Peyer's patch (tissue), 4 donors: ENCODE measurements around the gene YWHAE.

Experiments
- CTCF ChIP-seq, 6 experiments: fragments of 450-650 bp in 4 of 6; fragments of 200-600 bp in 2 of 6; sonication (generic) in 1 of 6; IDR thresholded peaks; one replicate each; pipeline ENCODE4 v1.5.1; 2017 to 2019; ENCODE audit warnings: antibody characterized with exemption in 6 of 6, mild to moderate bottlenecking in 3 of 6, moderate library complexity in 1 of 6
- POLR2A ChIP-seq, 2 donors: fragments of 450-650 bp; IDR thresholded peaks; one replicate each; pipeline ENCODE4 v1.5.1; 2017; ENCODE audit warnings: antibody characterized with exemption in 2 of 2, mild to moderate bottlenecking in 2 of 2, moderate library complexity in 2 of 2

GRCh38 chr17:1420163-1420562 lies 20.1 kb upstream of the YWHAE start:
- TF ChIP-seq CTCF (IDR thresholded peaks at IDR 0.05) (no peak), POLR2A (IDR thresholded peaks at IDR 0.05) (no peak)
